GM12878 (cell line): ENCODE measurements around the gene PTPRC. TPM values are rescaled to one million over a fixed set of nuclear protein-coding genes. Genes with fewer than 3 reads are reported as not detected.

Experiments
- ATAC-seq: fragments of 200-7000 bp; cut with Tn5 transposase; 3 replicates; pipeline ENCODE4 v1.9.1; 2020; ENCODE audit warnings: mild to moderate bottlenecking, moderate library complexity
- BruUV-seq: library from RNA; stranded (reverse); fragments of 400-500 nt; replicated peaks from 2 replicates; lab custom pipeline; 2021; lab: Mats Ljungman, UMichigan
- CTCF ChIA-PET: fragments of 300-600 bp; sonication (Branson Sonifier 250); formaldehyde crosslinking; extraction: SDS; loops from one replicate; lab custom pipeline; 2021; ENCODE audit warnings: inconsistent platforms; lab: Yijun Ruan, JAX
- POLR2A ChIA-PET: fragments of 350-600 bp; formaldehyde crosslinking; extraction: SDS; loops from one replicate; lab custom pipeline; 2021; ENCODE audit warnings: inconsistent platforms; lab: Charles Lee
- RAD21 ChIA-PET: fragments of 300-600 bp; sonication (Branson Sonifier 250); formaldehyde crosslinking; loops from one replicate; lab custom pipeline; 2023; ENCODE audit warnings: antibody characterized with exemption; ENCODE audit not compliant: unreplicated experiment; lab: Charles Lee
- SMC1A ChIA-PET: fragments of 300-600 bp; sonication (Branson Sonifier 250); formaldehyde crosslinking; loops from one replicate; lab custom pipeline; 2023; ENCODE audit not compliant: unreplicated experiment, uncharacterized antibody; lab: Charles Lee
- DNase-seq: peaks from one replicate; pipeline ENCODE4 v3.0.0-alpha.2; 2011; ENCODE audit warnings: low read depth, low spot score
- FAIRE-seq: peaks from 3 replicates; lab custom pipeline; 2011; peaks lifted over from hg19 to GRCh38; lab: Jason Lieb, UNC
- H2AFZ ChIP-seq: 2 replicates; pipeline ENCODE4 v1.6.0; 2011; ENCODE audit warnings: low read depth, low read length, control low read depth; ENCODE audit not compliant: control insufficient read depth
- H3K27ac ChIP-seq: 2 replicates; pipeline ENCODE4 v1.5.1; 2011; ENCODE audit warnings: control low read depth; ENCODE audit not compliant: control insufficient read depth, insufficient read depth
- H3K27me3 ChIP-seq, 2 experiments: replicated peaks in 1 of 2; 2 replicates each; pipeline versions ENCODE4 v1.6.0 to v1.6.1; 2011; ENCODE audit warnings: low read length in 1 of 2; ENCODE audit not compliant: control insufficient read depth in 2 of 2, insufficient read depth in 2 of 2
- H3K36me3 ChIP-seq, 2 experiments: 2 replicates each; pipeline ENCODE4 v1.5.1; 2011; ENCODE audit warnings: low read length in 1 of 2; ENCODE audit not compliant: control insufficient read depth in 2 of 2, insufficient read depth in 2 of 2
- H3K4me1 ChIP-seq: 2 replicates; pipeline ENCODE4 v1.6.1; 2011; ENCODE audit warnings: mild to moderate bottlenecking, low read length, moderate library complexity, mixed read lengths; ENCODE audit not compliant: control insufficient read depth, insufficient read depth
- H3K4me2 ChIP-seq: 2 replicates; pipeline ENCODE4 v1.6.0; 2011; ENCODE audit warnings: control low read depth; ENCODE audit not compliant: control insufficient read depth, insufficient read depth
- H3K4me3 ChIP-seq: fragments of 200-600 bp; sonication (generic); 2 replicates; pipeline ENCODE4 v1.5.1; 2016
- H3K79me2 ChIP-seq: 2 replicates; pipeline ENCODE4 v1.6.0; 2011; ENCODE audit warnings: low read length; ENCODE audit not compliant: control insufficient read depth, insufficient read depth
- H3K9ac ChIP-seq: 2 replicates; pipeline ENCODE4 v1.8.0; 2011; ENCODE audit warnings: low read length, control low read depth, mixed read lengths; ENCODE audit not compliant: control insufficient read depth, insufficient read depth
- H3K9me3 ChIP-seq: replicated peaks from 3 replicates; pipeline ENCODE4 v1.5.1; 2011; ENCODE audit warnings: mild to moderate bottlenecking, low read length; ENCODE audit not compliant: control insufficient read depth, insufficient read depth
- H4K20me1 ChIP-seq: 2 replicates; pipeline ENCODE4 v1.6.0; 2011; ENCODE audit not compliant: control insufficient read depth, insufficient read depth
- CBFB ChIP-seq: IDR thresholded peaks from 2 replicates; pipeline ENCODE4 v1.6.1; 2016; ENCODE audit warnings: antibody characterized with exemption, low read depth
- PBX3 ChIP-seq: IDR thresholded peaks from 2 replicates; pipeline ENCODE4 v1.6.1; 2011; ENCODE audit warnings: mild to moderate bottlenecking, low read depth, low read length, moderate library complexity; ENCODE audit not compliant: insufficient replicate concordance
- SMC3 ChIP-seq: IDR thresholded peaks from 2 replicates; pipeline ENCODE4 v1.6.1; 2011; ENCODE audit warnings: low read length, improper control_type of control experiment, borderline replicate concordance
- SPI1 ChIP-seq: IDR thresholded peaks from 2 replicates; pipeline ENCODE4 v1.6.1; 2011; ENCODE audit warnings: low read depth, mild to moderate bottlenecking, low read length, moderate library complexity, borderline replicate concordance; ENCODE audit not compliant: insufficient read depth
- USF1 ChIP-seq: IDR thresholded peaks from 2 replicates; pipeline ENCODE4 v1.6.1; 2011; ENCODE audit warnings: borderline replicate concordance, low read depth, mild to moderate bottlenecking, moderate library complexity, mixed read lengths, low read length; ENCODE audit not compliant: insufficient read depth; ENCODE audit errors: extremely low read length
- ZNF384 ChIP-seq: IDR thresholded peaks from 2 replicates; pipeline ENCODE4 v1.6.1; 2012; ENCODE audit warnings: low read depth, mild to moderate bottlenecking, low read length, improper control_type of control experiment, borderline replicate concordance
- ZNF622 ChIP-seq: fragments of 450-650 bp; IDR thresholded peaks from 2 replicates; pipeline ENCODE4 v1.6.1; 2017; ENCODE audit warnings: mild to moderate bottlenecking, inconsistent platforms
- WGBS: methylation state at CpG from one replicate; pipeline ENCODE4 v1.1.6; 2016; ENCODE audit warnings: low lambda C conversion rate; ENCODE audit not compliant: insufficient replicate concordance, insufficient coverage; ENCODE audit errors: missing lambda C conversion rate; 5-methylcytosine and 5-hydroxymethylcytosine counted together
- in situ Hi-C: fragments of 300-500 bp; cut with MboI; formaldehyde crosslinking; loops from 9 replicates; pipeline ENCODE4 v1.14.3; 2018; ENCODE audit warnings: mixed read lengths
- intact Hi-C: fragments of 100-400 bp; cut with micrococcal nuclease; formaldehyde crosslinking; loops from one replicate; pipeline ENCODE4 v1.14.2; 2022; ENCODE audit not compliant: unreplicated experiment
- polyA plus RNA-seq, 11 experiments: library from polyadenylated mRNA; depleted of rRNA in 4 of 11; unstranded in 6 of 11; stranded (reverse) in 5 of 11; fragments of >200 nt; fragmentation: Nextera tagmentation in 4 of 11; fragmentation: Illumina TruSeq in 1 of 11; extraction: Ambion mirVana in 4 of 11; extraction: Trizol in 1 of 11; gene quantifications; 1 replicate in 1 of 11; 2 replicates in 10 of 11; pipeline versions ENCODE4 v1.2.1 to v1.2.3, GENCODE V29; 2011 to 2016; ENCODE audit warnings: inconsistent platforms in 2 of 11, missing spikeins in 2 of 11, low read depth in 1 of 11
- total RNA-seq, 4 experiments: library from RNA; depleted of rRNA in 3 of 4; stranded (reverse); fragments of >200 nt in 3 of 4; fragmentation: Illumina TruSeq in 1 of 4; extraction: Trizol in 1 of 4; gene quantifications; 2 replicates each; pipeline versions ENCODE4 v1.2.1 to v1.2.3, GENCODE V29; 2013 to 2021

Gene PTPRC
- total and polyA plus RNA-seq, 10 of the 15 experiments (the other 5 are each of a cell fraction or from before 2014, with no cell fraction given): 72.9 to 221 (median 118) TPM

- H3K36me3 ChIP-seq: no peaks in the 10 kb centered on the region
- SMC1A ChIA-PET: interaction anchor here (0.7 to 1.2 kb wide), 3 partner anchors 8 to 26 kb away, joined by 3 to 4 read pairs (median 3); partner anchors contain the start of gene PTPRC
- no peak for DNase-seq
- peak overlapping the region; percentile 72 for H2AFZ ChIP-seq
- H3K4me1 ChIP-seq: no peaks in the 10 kb centered on the region
- no TSS peak for BruUV-seq
- peak; percentile 53 for ATAC-seq
- in situ Hi-C loops: no loop called here
- H3K9ac ChIP-seq: no peak overlapping the region
- TF ChIP-seq ZNF622: no peak
- peak; percentile 34; the same call in 1 of the 2 replicates for TF ChIP-seq ZNF384
- no peak for TF ChIP-seq SPI1
- no peak for TF ChIP-seq SMC3
- no peak for TF ChIP-seq CBFB
- TF ChIP-seq, all 136 proteins: peak for 1
- Histone ChIP-seq H4K20me1 (no peaks in the 10 kb centered on the region), H3K27ac (no peak overlapping the region; the same call in 1 of the 2 replicates), H3K9me3 (no peaks in the 10 kb centered on the region), H3K4me3 (no peak overlapping the region), H3K4me2 (peak overlapping the region; percentile 19; the same call in 1 of the 2 replicates), H3K27me3 (no peaks in the 10 kb centered on the region), H3K79me2 (no peaks in the 10 kb centered on the region)
- intact Hi-C loops: no loop called here
- ChIA-PET POLR2A (no interaction called here), RAD21 (no interaction called here), CTCF (interaction anchor here (0.6 to 1.0 kb wide), 2 partner anchors 14 to 1200 kb away, joined by 3 read pairs; no protein-coding TSS in a partner anchor)
- FAIRE-seq: peak; percentile 78
- 85% methylated on average over 6 of the region's 6 CpGs for WGBS
These were observed 26.2 kb upstream of the PTPRC start for GRCh38 chr1:198612471-198613260.

DNA sequence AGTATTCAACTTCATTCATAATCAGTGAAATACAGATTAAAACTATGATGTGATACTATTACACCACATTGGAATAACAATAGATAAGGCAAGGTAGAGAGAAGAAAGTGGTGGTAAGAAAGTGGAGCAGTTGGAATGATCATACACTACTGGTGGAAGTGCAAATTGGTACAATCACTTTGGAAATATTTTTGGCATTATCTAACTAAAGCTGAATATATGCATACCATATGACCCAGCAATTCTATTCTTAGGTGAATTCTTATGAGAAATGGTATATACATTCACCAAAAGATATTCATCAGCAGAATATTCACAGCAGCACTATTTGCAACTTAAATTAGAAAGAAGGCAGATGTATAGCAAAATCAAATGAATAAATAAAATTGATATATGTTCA is 21.4 kb upstream of the PTPRC start:
- POLR2A ChIA-PET: no interaction called here
- in situ Hi-C loops: no loop called here
- Histone ChIP-seq H3K4me2 (no peak overlapping the region), H3K4me1 (peaks cover 27% of the 10 kb centered on the region), H4K20me1 (no peaks in the 10 kb centered on the region), H3K36me3 (no peaks in the 10 kb centered on the region), H3K9ac (no peak overlapping the region), H3K27me3 (no peaks in the 10 kb centered on the region), H3K4me3 (no peak overlapping the region), H2AFZ (no peak overlapping the region), H3K27ac (no peak overlapping the region), H3K9me3 (no peaks in the 10 kb centered on the region), H3K79me2 (no peaks in the 10 kb centered on the region)
- no peak for TF ChIP-seq PBX3
- TF ChIP-seq USF1: no peak
- SMC1A ChIA-PET: interaction anchor here (0.8 to 1.1 kb wide), 4 partner anchors 9 to 15 kb away, joined by 3 to 8 read pairs (median 4); no protein-coding TSS in a partner anchor
- BruUV-seq: no TSS peak
- CTCF ChIA-PET: interaction anchor here (1.0 to 1.1 kb wide), 2 partner anchors 9 to 11 kb away, joined by 3 to 4 read pairs; no protein-coding TSS in a partner anchor
- ATAC-seq (no peak), DNase-seq (no peak), FAIRE-seq (no peak)
- intact Hi-C loops: no loop called here
- RAD21 ChIA-PET: interaction anchor here (1.4 kb wide), 1 partner anchor 15 kb away, joined by 5 read pairs; no protein-coding TSS in a partner anchor
